GM19438 (cell line): ENCODE data around the gene DSTN.

Experiments used
- ATAC-seq: cut with Tn5 transposase; IDR thresholded peaks from one replicate; pipeline ENCODE4 v1.9.1; 2021; ENCODE audit warnings: low read depth; ENCODE audit not compliant: unreplicated experiment

Gene DSTN

DNA sequence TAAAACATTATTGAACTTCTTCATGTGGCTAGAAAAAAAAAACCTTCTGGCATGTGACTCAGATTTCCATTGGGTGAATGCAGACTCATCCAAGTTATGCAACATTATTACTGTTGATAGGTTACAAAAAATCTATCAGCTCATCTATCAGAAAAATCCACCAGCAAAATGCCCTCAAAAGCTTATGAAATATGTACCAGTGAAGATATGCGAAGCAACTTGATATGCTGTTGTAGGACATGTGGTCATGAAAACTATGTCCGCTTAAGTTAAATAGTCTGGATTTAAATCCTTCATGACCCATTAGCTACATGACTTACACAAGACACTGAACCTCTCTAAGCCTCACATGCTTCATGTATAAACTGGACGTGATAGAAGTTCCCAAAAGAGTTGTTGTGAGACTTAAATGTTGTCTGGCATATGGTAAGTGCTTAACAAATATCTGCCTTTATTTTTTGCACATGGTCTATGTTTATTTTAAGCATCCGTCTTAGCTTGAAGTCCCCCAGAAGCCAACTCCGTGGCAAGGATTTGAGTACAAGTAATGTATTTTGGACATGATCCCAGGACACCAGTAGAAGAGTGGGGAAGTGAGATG is 26.2 kb upstream of the DSTN start:
- no peak for ATAC-seq

- ATAC-seq = no peak
Measured at GRCh38 chr20:17545127-17545526, 24.7 kb upstream of the DSTN start.

DNA sequence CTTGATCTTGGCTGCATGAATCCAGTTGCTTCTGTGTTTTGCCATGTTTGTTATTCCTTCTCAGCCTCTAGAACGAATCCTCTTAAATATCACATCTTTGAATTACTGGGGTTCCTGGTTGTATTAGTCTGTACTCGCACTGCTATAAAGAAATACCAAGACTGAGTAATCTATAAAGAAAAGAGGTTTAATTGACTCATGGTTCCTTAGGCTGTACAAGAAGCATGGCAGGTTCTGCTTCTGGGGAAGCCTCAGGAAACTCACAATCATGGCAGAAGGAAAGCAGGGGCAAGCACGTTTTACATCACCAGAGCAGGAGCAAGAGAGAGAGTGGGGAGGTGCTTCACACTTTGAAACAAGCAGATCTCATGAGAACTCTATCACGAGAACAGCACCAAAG is 20.7 kb upstream of the DSTN start:
- ATAC-seq = no peak

DNA sequence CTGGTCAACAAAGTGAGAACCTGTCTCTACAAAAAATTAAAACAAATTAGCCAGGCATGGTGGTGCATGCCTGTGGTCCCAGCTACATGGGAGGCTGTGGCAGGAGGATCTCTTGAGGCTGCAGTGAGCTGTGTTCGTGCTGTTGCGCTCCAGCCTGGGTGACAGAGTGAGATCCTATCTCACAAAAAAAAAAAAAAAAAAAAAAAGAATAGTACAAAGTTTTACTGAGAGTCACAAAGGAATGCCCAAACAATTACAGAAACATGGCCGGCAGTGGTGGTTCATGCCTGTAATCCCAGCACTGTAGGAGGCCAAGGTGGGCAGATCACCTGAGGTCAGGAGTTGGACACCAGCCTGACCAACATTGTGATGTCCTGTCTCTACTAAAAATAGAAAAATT is 14.8 kb upstream of the DSTN start:
- ATAC-seq = no peak

- no peak for ATAC-seq
Measured at GRCh38 chr20:17556837-17557674, 12.8 kb upstream of the DSTN start.

GRCh38 chr20:17557675-17558006 is 12.2 kb upstream of the DSTN start:
- ATAC-seq = no peak

DNA sequence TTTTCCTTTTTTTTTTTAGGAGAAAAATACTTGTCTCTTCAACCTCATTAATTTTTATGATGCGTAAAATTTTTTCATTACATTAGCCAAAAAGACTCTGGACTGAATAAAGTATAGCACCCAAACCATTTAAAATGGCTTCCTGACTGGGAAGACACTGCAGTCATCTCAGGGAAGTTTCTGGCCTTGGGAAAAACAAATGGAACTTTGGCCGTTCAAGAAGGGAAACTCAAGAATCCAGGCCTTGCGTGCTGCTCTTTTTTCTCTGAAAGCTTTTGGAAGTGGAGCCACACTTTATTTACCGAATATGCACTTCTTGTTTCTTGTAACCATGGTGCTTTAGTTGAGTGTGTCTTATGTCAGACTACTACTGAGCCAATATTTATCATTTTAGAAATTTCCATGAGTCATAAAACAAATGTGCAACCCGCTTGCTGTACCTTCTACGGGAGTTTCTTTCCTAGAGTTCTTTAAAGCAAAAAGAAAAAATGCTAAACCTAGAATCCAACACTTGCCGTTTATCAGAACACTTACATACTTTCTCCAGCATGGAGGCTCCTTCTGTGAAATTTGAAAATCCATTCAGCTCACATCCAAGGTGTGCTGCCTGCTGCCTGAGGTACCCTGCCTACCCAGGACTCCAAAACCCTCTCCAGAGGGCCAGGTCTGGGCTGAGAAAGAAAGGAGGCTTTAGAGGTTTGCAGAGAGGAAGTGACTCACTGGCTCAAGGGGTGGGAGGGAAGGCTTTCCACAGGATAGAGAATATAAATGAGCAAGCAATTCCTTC is 11.5 kb upstream of the DSTN start:
- no peak for ATAC-seq

GRCh38 chr20:17558941-17559304 is 11.0 kb upstream of the DSTN start:
- no peak for ATAC-seq

- no peak for ATAC-seq
Measured at GRCh38 chr20:17559338-17559737, 10.5 kb upstream of the DSTN start.

- ATAC-seq = no peak
Measured at GRCh38 chr20:17560344-17561074, 9.4 kb upstream of the DSTN start.

DNA sequence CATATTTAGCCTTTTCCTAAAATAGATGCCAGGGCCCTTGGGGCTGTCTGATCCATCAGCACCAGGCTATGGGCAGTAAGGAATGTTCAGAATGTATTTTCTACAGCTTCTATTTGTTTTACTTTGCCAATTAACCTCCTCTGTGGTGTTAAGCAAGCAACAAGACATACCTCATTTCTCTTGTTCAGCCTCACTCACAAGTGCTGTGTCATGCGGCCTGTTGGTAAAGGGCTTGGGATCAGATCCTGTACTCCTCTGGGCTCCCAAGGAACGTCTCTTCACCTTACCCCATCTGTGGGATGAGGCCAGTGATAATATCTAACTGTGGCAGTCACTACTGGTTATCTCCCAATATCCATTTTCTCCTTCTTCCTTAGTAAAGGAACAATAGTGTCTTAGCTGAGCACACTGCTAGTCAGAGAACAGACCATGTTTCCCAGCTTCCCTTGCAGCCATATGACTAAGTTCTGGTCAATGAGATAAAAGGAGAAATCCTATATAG is 7.0 kb upstream of the DSTN start:
- ATAC-seq = no peak

DNA sequence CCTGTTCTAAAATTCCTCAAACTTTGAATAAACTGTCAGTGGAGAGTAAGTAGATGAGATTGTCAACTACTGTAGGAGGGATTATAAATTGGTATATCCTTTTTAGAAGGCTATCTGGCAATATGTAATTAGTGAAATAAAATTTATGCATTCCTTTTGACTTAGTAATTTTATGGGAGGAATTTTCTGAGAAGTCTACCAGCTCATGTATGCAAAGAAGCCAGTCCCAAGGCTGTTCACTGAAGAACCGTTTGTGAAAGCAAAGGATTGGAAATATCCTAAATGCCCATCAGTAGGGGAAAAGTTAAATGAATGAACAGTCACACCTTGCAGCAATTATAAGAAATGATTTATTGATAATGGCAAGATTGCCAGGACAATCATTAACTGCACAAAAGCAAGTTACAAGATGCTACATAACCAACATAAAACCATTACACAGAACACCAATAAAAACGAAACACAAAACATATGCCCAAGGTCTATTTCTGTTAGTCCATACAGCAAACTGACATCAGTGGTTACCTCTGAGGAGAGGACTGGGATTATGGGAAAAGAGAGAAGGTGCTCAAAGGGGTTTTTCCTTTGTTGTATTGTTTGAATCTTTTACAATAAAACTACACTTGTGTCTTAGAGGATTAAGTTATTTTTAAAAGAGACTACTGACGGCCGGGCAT is 4.6 kb upstream of the DSTN start:
- no peak for ATAC-seq

- no peak for ATAC-seq
Measured at GRCh38 chr20:17566345-17566744, 3.5 kb upstream of the DSTN start.

GRCh38 chr20:17568045-17568788 is 1.7 kb upstream of the DSTN start:
- no peak for ATAC-seq

DNA sequence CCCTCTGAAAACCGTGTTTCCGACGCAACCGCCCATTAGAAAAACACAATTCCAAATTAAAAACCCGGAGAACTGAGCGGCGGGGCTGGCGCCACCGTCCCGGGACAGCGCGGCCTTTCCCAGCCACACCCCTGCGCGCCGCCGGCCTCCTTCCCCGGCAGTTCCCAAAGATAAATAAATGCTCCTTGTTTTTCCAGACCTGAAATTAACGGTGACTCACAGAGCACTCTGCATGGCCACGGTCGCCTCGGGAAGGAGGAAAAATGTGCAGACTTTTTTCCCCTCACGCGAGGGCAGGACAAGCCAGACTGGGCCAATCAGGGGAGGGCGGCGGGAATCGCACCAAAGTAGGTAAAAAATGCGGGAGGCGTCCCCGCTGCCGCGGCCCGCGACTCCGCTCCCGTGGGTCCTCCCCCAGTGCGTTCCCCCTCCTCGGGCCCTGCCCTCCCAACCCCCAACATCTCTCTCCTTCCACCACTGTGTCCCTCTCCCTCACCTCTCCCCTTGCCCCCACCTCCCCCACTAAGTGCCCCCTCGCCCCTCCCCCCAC is 828 bp upstream of the DSTN start:
- no peak for ATAC-seq

GRCh38 chr20:17570347-17571152 is 675 bp downstream of the DSTN start:
- peak; percentile 44 for ATAC-seq

- no peak for ATAC-seq
Measured at GRCh38 chr20:17571153-17571527, 1.3 kb downstream of the DSTN start.

- ATAC-seq = no peak
Measured at GRCh38 chr20:17572034-17572638, 2.3 kb downstream of the DSTN start.
